Astrocyte (in vitro differentiated cells and primary cell): ENCODE data around the gene OTOG.

Source experiments
- EZH2 ChIP-seq: IDR thresholded peaks from 2 replicates; pipeline ENCODE4 v1.6.1; 2012; ENCODE audit warnings: mild to moderate bottlenecking, low read length, inconsistent platforms; ENCODE audit not compliant: insufficient read depth
- TF ChIP-seq, protein P1 (sequence below): IDR thresholded peaks from 2 replicates; pipeline ENCODE4 v1.5.1; 2011; ENCODE audit warnings: low read depth, mild to moderate bottlenecking, inconsistent platforms, low read length, moderate library complexity; ENCODE audit not compliant: insufficient read depth

DNA sequence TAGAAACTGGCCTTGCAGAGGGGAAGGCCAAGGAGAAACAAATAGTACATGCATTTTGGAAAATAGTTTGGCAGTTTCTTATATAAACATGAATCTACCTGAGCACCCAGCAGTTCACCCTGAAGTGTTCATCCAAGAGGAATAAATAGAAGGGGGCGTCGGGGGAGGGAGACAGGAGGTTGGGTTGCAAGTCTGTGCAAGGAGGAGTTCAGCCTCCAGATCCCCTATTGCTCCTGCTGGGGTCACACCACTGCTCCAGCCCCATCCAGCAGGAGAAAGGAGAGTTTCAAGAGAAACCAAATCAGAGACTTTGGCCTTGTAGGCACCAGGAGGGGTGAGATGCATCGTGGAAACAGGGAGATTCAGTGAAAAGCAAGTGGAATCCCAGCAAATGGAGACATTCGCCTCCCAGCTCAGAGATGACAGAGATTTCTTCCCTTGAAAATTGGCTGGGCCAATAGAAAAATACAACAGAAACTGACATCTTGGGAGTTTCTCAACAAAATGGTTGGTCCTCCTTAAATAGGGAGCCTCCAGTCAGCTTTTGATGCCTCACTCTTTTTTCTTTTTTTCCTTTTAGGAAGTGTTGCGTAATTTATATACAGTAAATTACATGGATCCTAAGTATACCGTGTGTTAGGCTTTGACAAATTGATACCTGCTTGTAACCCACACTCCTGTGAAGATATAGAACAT is 34.1 kb downstream of the OTOG start:
- TF ChIP-seq, protein P1, sequence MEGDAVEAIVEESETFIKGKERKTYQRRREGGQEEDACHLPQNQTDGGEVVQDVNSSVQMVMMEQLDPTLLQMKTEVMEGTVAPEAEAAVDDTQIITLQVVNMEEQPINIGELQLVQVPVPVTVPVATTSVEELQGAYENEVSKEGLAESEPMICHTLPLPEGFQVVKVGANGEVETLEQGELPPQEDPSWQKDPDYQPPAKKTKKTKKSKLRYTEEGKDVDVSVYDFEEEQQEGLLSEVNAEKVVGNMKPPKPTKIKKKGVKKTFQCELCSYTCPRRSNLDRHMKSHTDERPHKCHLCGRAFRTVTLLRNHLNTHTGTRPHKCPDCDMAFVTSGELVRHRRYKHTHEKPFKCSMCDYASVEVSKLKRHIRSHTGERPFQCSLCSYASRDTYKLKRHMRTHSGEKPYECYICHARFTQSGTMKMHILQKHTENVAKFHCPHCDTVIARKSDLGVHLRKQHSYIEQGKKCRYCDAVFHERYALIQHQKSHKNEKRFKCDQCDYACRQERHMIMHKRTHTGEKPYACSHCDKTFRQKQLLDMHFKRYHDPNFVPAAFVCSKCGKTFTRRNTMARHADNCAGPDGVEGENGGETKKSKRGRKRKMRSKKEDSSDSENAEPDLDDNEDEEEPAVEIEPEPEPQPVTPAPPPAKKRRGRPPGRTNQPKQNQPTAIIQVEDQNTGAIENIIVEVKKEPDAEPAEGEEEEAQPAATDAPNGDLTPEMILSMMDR, result no peak
- no peak for TF ChIP-seq EZH2
